HuH-7 (cell line): ENCODE measurements around the gene HEYL.
"Not testable (repeated sequence)": the region's sequence is repeated elsewhere in the genome, so short reads cannot be mapped to it uniquely, and the experiment has no call there.

Experiments
- DNase-seq: peaks from one replicate; pipeline ENCODE4 v3.0.0; 2011; ENCODE audit warnings: low spot score

HEYL gene

GRCh38 chr1:39601667-39602255, 37.7 kb downstream of the HEYL start:
- DNase-seq, result not testable (repeated sequence)

GRCh38 chr1:39596163-39596562, 43.3 kb downstream of the HEYL start:
- DNase-seq, result no peak

- DNase-seq, result no peak
Measured at GRCh38 chr1:39593386-39593785, 46.1 kb downstream of the HEYL start.

GRCh38 chr1:39592069-39592468, 47.4 kb downstream of the HEYL start:
- no peak for DNase-seq

GRCh38 chr1:39590546-39590945, 48.9 kb downstream of the HEYL start:
- no peak for DNase-seq

- no peak for DNase-seq
Measured at GRCh38 chr1:39585933-39586332, 53.5 kb downstream of the HEYL start.

- no peak for DNase-seq
Measured at GRCh38 chr1:39576016-39576657, 63.3 kb downstream of the HEYL start.

GRCh38 chr1:39575191-39576015, 64.0 kb downstream of the HEYL start:
- DNase-seq, result no peak

GRCh38 chr1:39574646-39575045, 64.8 kb downstream of the HEYL start:
- no peak for DNase-seq
